Liver (tissue), 9 donors: ENCODE data around the gene ITGA5. TPM values are rescaled to one million over a fixed set of nuclear protein-coding genes. Genes with fewer than 3 reads are reported as not detected.

Source experiments
- DNase-seq: peaks from one replicate; pipeline ENCODE4 v3.0.0-alpha.2; 2017; ENCODE audit warnings: low spot score
- H3K27ac ChIP-seq, 2 donors: one replicate each; pipeline ENCODE4 v1.7.0; 2013; ENCODE audit warnings: inconsistent platforms in 2 of 2, low read length in 2 of 2, control low read depth in 1 of 2, low read depth in 1 of 2, mild to moderate bottlenecking in 1 of 2
- H3K27me3 ChIP-seq, 4 donors: one replicate each; pipeline versions ENCODE4 v1.6.1 to v1.7.0; 2013; ENCODE audit warnings: low read length in 3 of 4, inconsistent platforms in 1 of 4, mild to moderate bottlenecking in 1 of 4, moderate library complexity in 1 of 4; ENCODE audit not compliant: control insufficient read depth in 4 of 4, insufficient read depth in 4 of 4
- H3K36me3 ChIP-seq, 4 donors: one replicate each; pipeline versions ENCODE4 v1.6.1 to v1.7.0; 2013; ENCODE audit warnings: low read length in 3 of 4, mild to moderate bottlenecking in 3 of 4, low read depth in 1 of 4, moderate library complexity in 1 of 4; ENCODE audit not compliant: control insufficient read depth in 4 of 4, insufficient read depth in 3 of 4
- H3K4me1 ChIP-seq, 4 donors: one replicate each; pipeline versions ENCODE4 v1.6.1 to v1.7.0; 2013; ENCODE audit warnings: low read length in 3 of 4, mild to moderate bottlenecking in 3 of 4, moderate library complexity in 1 of 4; ENCODE audit not compliant: control insufficient read depth in 4 of 4, insufficient read depth in 4 of 4
- H3K4me3 ChIP-seq, 3 donors: one replicate each; pipeline versions ENCODE4 v1.6.1 to v1.7.0; 2013; ENCODE audit warnings: low read length in 3 of 3, control low read depth in 1 of 3, low read depth in 1 of 3, mild to moderate bottlenecking in 1 of 3
- H3K9ac ChIP-seq, 2 donors: one replicate each; pipeline ENCODE4 v1.7.0; 2013; ENCODE audit warnings: low read length in 2 of 2, mild to moderate bottlenecking in 2 of 2, moderate library complexity in 2 of 2, control low read depth in 1 of 2, low read depth in 1 of 2
- H3K9me3 ChIP-seq, 4 donors: one replicate each; pipeline versions ENCODE4 v1.6.1 to v1.7.0; 2013; ENCODE audit warnings: low read length in 3 of 4; ENCODE audit not compliant: control insufficient read depth in 4 of 4
- FOXA1 ChIP-seq: IDR thresholded peaks from 2 replicates; pipeline ENCODE4 v1.6.1; 2016; ENCODE audit warnings: antibody characterized with exemption
- FOXA2 ChIP-seq: IDR thresholded peaks from 2 replicates; pipeline ENCODE4 v1.6.1; 2016; ENCODE audit warnings: antibody characterized with exemption
- GABPA ChIP-seq, 2 donors: IDR thresholded peaks in 1 of 2; conservative IDR thresholded peaks in 1 of 2; 2 replicates each; pipeline ENCODE4 v1.6.1; 2016; ENCODE audit warnings: antibody characterized with exemption in 2 of 2, mild to moderate bottlenecking in 1 of 2, moderate library complexity in 1 of 2
- HNF4A ChIP-seq, 2 donors: conservative IDR thresholded peaks; 2 replicates each; pipeline ENCODE4 v1.6.1; 2016; ENCODE audit warnings: antibody characterized with exemption in 2 of 2, mild to moderate bottlenecking in 2 of 2
- HNF4G ChIP-seq: IDR thresholded peaks from 2 replicates; pipeline ENCODE4 v1.6.1; 2016; ENCODE audit warnings: antibody characterized with exemption
- JUND ChIP-seq, 2 donors: IDR thresholded peaks; 2 replicates each; pipeline ENCODE4 v1.6.1; 2016; ENCODE audit warnings: antibody characterized with exemption in 2 of 2
- NR2F2 ChIP-seq: IDR thresholded peaks from 2 replicates; pipeline ENCODE4 v1.6.1; 2016; ENCODE audit warnings: antibody characterized with exemption
- RAD21 ChIP-seq, 2 donors: IDR thresholded peaks; 2 replicates each; pipeline ENCODE4 v1.6.1; 2016; ENCODE audit warnings: antibody characterized with exemption in 2 of 2, mild to moderate bottlenecking in 2 of 2
- RXRA ChIP-seq, 2 donors: IDR thresholded peaks; 2 replicates each; pipeline ENCODE4 v1.6.1; 2017 to 2018; ENCODE audit warnings: antibody characterized with exemption in 2 of 2, mild to moderate bottlenecking in 1 of 2
- SP1 ChIP-seq: IDR thresholded peaks from 2 replicates; pipeline ENCODE4 v1.6.1; 2018; ENCODE audit warnings: antibody characterized with exemption, mild to moderate bottlenecking
- TAF1 ChIP-seq: conservative IDR thresholded peaks from 2 replicates; pipeline ENCODE4 v1.6.1; 2016; ENCODE audit warnings: antibody characterized with exemption, mild to moderate bottlenecking
- YY1 ChIP-seq: IDR thresholded peaks from 2 replicates; pipeline ENCODE4 v1.6.1; 2016; ENCODE audit warnings: antibody characterized with exemption, mild to moderate bottlenecking
- WGBS: extraction: QIAGEN DNeasy Blood & Tissue Kit; methylation state at CpG from one replicate; pipeline ENCODE4 v1.1.7; 2013; 5-methylcytosine and 5-hydroxymethylcytosine counted together
- polyA plus RNA-seq, 2 donors: library from polyadenylated mRNA; stranded (reverse) in 1 of 2; unstranded in 1 of 2; fragments of 200-250 nt in 1 of 2; fragments of >200 nt in 1 of 2; fragmentation: Nextera tagmentation in 1 of 2; extraction: Ambion mirVana in 1 of 2; gene quantifications; one replicate each; pipeline versions ENCODE4 v1.2.1 to v1.2.3, GENCODE V29; 2013 to 2015
- total RNA-seq, 2 donors: library from RNA; depleted of rRNA; stranded (reverse); fragments of >200 nt; gene quantifications; one replicate each; pipeline ENCODE4 v1.2.3, GENCODE V29; 2014
- TF ChIP-seq, protein P1 (sequence below): fragments of 150-350 bp; IDR thresholded peaks from 2 replicates; pipeline ENCODE4 v1.5.1; 2017; ENCODE audit warnings: improper control_type of control experiment, low read depth, low read length; ENCODE audit not compliant: missing input control
- TF ChIP-seq, protein P2 (sequence below): IDR thresholded peaks from 2 replicates; pipeline ENCODE4 v1.6.1; 2016; ENCODE audit warnings: antibody characterized with exemption, mild to moderate bottlenecking
- TF ChIP-seq, protein P3 (sequence below): IDR thresholded peaks from 2 replicates; pipeline ENCODE4 v1.6.1; 2016; ENCODE audit warnings: antibody characterized with exemption
- TF ChIP-seq, protein P4 (sequence below): IDR thresholded peaks from 2 replicates; pipeline ENCODE4 v1.6.1; 2016; ENCODE audit warnings: antibody characterized with exemption
- TF ChIP-seq, protein P5 (sequence below): IDR thresholded peaks from 2 replicates; pipeline ENCODE4 v1.6.1; 2016; ENCODE audit warnings: antibody characterized with exemption
- donor health status: healthy.
- donor health status: healthy.
- donor health status: healthy.
- donor health status: healthy.
- donor health status: healthy.

ITGA5 gene
- total and polyA plus RNA-seq, 4 donors, result 26.6 to 60.7 (median 39.6) TPM

DNA sequence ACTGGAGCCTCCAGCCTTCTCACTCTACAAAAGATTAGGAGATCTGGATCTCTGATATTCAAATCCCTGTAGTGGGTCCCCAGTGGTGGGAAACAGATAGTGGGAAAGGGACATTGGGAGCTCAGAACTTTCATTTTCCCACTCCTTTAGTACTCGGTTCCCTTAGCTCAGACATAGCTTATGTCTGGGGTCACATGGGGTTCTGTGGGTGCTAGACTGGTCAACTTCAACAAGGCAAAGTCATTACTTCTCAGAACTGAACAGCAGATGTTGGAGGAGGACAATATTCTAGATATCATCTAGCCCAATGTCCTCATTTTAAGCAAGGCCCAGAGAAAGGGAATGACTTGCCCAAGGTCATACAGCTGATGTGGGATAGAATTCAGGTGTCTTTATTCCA is 19.5 kb upstream of the ITGA5 start:
- TF ChIP-seq YY1 (no peak), FOXA2 (no peak), FOXA1 (no peak), RAD21 (IDR thresholded peaks at IDR 0.05) (no peak), HNF4A (conservative IDR thresholded peaks at IDR 0.05) (no peak), JUND (IDR thresholded peaks at IDR 0.05) (no peak), NR2F2 (no peak), RXRA (IDR thresholded peaks at IDR 0.05) (no peak)
- TF ChIP-seq, protein P1, sequence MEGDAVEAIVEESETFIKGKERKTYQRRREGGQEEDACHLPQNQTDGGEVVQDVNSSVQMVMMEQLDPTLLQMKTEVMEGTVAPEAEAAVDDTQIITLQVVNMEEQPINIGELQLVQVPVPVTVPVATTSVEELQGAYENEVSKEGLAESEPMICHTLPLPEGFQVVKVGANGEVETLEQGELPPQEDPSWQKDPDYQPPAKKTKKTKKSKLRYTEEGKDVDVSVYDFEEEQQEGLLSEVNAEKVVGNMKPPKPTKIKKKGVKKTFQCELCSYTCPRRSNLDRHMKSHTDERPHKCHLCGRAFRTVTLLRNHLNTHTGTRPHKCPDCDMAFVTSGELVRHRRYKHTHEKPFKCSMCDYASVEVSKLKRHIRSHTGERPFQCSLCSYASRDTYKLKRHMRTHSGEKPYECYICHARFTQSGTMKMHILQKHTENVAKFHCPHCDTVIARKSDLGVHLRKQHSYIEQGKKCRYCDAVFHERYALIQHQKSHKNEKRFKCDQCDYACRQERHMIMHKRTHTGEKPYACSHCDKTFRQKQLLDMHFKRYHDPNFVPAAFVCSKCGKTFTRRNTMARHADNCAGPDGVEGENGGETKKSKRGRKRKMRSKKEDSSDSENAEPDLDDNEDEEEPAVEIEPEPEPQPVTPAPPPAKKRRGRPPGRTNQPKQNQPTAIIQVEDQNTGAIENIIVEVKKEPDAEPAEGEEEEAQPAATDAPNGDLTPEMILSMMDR, result no peak
- TF ChIP-seq, protein P2, sequence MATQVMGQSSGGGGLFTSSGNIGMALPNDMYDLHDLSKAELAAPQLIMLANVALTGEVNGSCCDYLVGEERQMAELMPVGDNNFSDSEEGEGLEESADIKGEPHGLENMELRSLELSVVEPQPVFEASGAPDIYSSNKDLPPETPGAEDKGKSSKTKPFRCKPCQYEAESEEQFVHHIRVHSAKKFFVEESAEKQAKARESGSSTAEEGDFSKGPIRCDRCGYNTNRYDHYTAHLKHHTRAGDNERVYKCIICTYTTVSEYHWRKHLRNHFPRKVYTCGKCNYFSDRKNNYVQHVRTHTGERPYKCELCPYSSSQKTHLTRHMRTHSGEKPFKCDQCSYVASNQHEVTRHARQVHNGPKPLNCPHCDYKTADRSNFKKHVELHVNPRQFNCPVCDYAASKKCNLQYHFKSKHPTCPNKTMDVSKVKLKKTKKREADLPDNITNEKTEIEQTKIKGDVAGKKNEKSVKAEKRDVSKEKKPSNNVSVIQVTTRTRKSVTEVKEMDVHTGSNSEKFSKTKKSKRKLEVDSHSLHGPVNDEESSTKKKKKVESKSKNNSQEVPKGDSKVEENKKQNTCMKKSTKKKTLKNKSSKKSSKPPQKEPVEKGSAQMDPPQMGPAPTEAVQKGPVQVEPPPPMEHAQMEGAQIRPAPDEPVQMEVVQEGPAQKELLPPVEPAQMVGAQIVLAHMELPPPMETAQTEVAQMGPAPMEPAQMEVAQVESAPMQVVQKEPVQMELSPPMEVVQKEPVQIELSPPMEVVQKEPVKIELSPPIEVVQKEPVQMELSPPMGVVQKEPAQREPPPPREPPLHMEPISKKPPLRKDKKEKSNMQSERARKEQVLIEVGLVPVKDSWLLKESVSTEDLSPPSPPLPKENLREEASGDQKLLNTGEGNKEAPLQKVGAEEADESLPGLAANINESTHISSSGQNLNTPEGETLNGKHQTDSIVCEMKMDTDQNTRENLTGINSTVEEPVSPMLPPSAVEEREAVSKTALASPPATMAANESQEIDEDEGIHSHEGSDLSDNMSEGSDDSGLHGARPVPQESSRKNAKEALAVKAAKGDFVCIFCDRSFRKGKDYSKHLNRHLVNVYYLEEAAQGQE, result no peak
- TF ChIP-seq, protein P3, sequence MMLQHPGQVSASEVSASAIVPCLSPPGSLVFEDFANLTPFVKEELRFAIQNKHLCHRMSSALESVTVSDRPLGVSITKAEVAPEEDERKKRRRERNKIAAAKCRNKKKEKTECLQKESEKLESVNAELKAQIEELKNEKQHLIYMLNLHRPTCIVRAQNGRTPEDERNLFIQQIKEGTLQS, result no peak
- Histone ChIP-seq H3K27ac (no peak overlapping the region), H3K27me3 (no peaks in the 10 kb centered on the region), H3K36me3 (no peaks in the 10 kb centered on the region), H3K9ac (no peak overlapping the region), H3K9me3 (no peaks in the 10 kb centered on the region), H3K4me1 (peaks cover 2 to 26% (median 10%) of the 10 kb centered on the region in 4 donors), H3K4me3 (no peak overlapping the region)
- WGBS, result 86% methylated on average over 1 of the region's 1 CpG
- no peak for DNase-seq

DNA sequence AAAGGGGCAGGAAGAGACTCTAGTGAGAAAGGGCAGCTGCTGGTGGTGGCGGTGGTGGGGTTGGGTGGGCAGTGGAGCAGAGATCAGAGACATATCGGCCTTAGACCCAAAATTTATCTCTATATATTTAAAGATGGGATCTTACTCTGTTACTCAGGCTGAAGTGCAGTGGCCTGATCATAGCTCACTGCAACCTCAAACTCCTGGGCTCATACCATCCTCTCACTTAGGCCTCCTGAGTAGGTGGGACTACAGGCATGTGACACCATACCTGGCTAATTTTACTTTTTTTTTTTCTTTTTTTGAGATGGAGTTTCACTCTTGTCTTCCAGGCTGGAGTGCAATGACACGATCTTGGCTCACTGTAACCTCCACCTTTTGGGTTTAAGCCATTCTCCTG is 18.6 kb upstream of the ITGA5 start:
- peaks cover 2 to 22% (median 9%) of the 10 kb centered on the region in 4 donors for H3K4me1 ChIP-seq
- DNase-seq, result no peak
- 88% methylated on average over 3 of the region's 3 CpGs for WGBS
- H3K27me3 ChIP-seq, result no peaks in the 10 kb centered on the region
- no peak overlapping the region for H3K4me3 ChIP-seq
- no peaks in the 10 kb centered on the region for H3K9me3 ChIP-seq
- no peaks in the 10 kb centered on the region for H3K36me3 ChIP-seq
- H3K9ac ChIP-seq, result no peak overlapping the region
- no peak overlapping the region for H3K27ac ChIP-seq
- TF ChIP-seq SP1, result no peak
- TF ChIP-seq RAD21 (IDR thresholded peaks at IDR 0.05), result no peak
- no peak for TF ChIP-seq HNF4A (conservative IDR thresholded peaks at IDR 0.05)
- no peak for TF ChIP-seq FOXA1
- TF ChIP-seq, protein P2, result no peak
- no peak for TF ChIP-seq NR2F2
- TF ChIP-seq FOXA2, result no peak
- TF ChIP-seq, protein P4, sequence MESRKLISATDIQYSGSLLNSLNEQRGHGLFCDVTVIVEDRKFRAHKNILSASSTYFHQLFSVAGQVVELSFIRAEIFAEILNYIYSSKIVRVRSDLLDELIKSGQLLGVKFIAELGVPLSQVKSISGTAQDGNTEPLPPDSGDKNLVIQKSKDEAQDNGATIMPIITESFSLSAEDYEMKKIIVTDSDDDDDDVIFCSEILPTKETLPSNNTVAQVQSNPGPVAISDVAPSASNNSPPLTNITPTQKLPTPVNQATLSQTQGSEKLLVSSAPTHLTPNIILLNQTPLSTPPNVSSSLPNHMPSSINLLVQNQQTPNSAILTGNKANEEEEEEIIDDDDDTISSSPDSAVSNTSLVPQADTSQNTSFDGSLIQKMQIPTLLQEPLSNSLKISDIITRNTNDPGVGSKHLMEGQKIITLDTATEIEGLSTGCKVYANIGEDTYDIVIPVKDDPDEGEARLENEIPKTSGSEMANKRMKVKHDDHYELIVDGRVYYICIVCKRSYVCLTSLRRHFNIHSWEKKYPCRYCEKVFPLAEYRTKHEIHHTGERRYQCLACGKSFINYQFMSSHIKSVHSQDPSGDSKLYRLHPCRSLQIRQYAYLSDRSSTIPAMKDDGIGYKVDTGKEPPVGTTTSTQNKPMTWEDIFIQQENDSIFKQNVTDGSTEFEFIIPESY, result no peak
- no peak for TF ChIP-seq JUND (IDR thresholded peaks at IDR 0.05)
- TF ChIP-seq, protein P1, result no peak
- TF ChIP-seq GABPA (IDR thresholded peaks at IDR 0.05 in 1 of 2, conservative IDR thresholded peaks at IDR 0.05 in 1 of 2), result no peak
- TF ChIP-seq YY1, result no peak
- TF ChIP-seq, protein P5, sequence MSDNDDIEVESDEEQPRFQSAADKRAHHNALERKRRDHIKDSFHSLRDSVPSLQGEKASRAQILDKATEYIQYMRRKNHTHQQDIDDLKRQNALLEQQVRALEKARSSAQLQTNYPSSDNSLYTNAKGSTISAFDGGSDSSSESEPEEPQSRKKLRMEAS, result no peak
- no peak for TF ChIP-seq TAF1
- TF ChIP-seq HNF4G, result no peak
- no peak for TF ChIP-seq RXRA (IDR thresholded peaks at IDR 0.05)
